HG02885 (cell line): ENCODE data around the gene HCN2.

Experiments
- ATAC-seq: cut with Tn5 transposase; IDR thresholded peaks from one replicate; pipeline ENCODE4 v1.9.1; 2021; ENCODE audit warnings: mild to moderate bottlenecking; ENCODE audit not compliant: unreplicated experiment, poor library complexity

The HCN2 gene

DNA sequence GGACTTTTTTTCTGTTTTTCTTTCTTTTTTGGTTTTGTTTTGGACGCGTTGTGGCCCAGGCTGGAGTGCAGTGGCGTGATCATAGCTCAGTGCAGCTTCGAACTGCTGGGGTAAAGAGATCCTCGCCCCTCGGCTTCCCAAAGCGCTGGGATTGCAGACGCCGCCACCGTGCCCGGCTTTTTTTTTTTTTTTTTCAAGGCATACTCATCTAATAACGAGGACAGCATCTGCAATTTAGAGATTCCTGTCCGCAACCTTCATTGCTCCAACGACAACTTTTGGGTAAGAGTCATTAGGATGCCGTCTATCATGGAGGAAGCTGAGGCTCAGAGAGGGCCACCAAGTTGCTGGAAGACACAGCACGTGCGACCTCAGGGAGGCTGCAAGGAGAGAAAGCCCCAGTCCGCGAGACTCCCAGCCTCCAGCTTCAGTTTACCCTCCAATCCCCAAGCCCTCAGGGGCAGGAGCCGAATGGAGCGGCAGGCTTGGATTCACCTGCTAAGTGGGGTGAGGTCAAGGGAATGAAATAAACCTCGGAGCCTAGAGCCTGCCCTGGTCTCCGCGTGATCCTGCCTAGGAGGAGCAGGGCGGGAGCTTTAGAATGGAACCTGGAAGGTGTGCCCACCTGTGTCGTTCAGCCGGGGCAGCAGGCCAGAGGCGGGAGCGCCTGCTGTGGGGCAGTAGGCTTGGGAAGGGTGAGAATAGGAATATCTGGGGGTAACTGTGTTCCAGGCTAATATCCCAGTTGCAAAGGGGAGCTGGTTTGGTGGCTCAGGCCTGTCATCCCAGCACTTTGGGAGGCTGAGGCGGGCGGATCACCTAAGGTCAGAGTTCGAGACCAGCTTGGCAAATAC, 44.3 kb downstream of the HCN2 start:
- no peak for ATAC-seq

DNA sequence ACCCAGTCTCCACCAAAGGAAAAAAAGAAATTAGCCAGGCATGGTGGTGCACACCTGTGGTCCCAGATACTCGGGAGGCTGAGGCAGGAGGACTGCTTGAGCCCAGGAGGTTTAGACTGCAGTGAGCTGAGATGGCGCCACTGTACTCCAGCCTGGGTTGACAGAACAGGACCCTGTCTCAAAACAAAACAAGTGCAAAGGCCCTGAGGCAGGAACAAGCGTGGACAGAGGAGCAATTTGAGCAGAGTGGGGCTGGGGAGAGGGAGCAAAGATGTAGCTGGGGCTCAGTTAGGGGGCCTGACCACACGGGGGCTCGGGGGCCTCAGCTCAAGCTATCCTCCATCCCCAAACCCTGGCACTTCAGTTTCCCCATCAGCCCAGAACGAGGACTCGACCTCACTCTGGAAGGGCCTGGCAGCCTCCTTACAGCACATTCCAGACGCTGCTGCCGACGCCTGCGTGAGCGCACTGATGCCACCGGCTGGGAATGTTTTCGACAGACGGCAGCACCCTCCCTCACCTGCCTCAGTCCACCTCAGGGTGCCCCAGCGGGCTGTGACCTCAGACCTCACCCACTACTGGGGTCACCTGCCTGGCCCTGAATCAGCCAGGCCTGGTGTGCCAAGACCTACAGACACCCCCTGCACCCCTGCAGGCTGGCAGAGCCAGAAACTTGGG, 45.4 kb downstream of the HCN2 start:
- no peak for ATAC-seq

DNA sequence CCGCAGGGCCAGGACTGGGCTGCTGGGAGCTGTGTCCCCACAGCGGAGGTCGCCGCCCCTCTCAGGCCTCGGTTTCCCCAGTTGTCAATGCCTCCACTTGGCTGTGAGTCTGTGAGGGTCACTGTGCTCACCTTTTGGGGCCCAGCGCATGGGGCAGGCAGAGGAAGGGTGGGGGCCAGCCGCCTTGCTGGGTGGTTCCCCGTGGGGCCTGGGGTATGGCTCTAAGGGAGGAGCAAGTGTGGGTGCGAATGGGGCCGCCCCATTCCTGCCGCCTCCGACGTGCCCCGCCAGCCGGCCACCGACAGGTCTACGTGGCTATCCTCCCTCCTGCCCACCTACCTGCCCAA, 49.2 kb downstream of the HCN2 start:
- no peak for ATAC-seq

DNA sequence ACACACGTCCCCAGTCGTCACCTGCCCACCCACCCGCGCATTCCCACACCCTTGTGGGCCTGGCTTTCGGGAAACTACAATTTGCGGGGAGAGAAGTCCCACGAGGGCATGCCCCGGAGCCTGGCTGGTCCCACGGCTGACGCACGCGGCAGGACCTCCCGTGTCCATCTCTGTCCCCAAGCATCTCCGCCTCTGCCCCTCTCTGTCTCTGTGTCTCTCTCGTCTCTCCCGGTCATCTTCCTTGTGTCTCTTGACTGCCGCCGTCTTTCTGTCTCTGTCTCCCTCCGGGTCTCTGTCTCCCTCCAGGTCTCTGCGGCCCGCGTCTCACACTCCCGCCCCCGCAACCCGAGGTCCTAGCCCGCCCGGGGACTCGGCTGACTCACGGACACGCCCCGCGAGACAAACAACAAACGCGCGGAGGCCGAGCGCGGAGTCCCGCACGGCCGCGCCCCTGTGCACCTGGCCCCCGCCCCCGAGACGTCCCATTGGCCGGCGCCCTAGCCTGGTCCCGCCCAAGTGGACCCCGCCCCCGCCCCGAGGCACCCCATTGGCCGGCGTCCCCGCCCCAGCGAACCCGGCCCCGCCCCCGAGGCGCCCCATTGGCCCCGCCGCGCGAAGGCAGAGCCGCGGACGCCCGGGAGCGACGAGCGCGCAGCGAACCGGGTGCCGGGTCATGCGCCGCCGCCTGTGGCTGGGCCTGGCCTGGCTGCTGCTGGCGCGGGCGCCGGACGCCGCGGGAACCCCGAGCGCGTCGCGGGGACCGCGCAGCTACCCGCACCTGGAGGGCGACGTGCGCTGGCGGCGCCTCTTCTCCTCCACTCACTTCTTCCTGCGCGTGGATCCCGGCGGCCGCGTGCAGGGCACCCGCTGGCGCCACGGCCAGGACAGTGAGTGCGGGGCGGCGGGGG, 49.8 kb downstream of the HCN2 start, which contains the start of gene FGF22:
FGF22 (plus strand) TSS at position 627 of the 908 bp plus-strand sequence; CDS start at position 674, 47 bp downstream.
- peak; percentile 66 for ATAC-seq

DNA sequence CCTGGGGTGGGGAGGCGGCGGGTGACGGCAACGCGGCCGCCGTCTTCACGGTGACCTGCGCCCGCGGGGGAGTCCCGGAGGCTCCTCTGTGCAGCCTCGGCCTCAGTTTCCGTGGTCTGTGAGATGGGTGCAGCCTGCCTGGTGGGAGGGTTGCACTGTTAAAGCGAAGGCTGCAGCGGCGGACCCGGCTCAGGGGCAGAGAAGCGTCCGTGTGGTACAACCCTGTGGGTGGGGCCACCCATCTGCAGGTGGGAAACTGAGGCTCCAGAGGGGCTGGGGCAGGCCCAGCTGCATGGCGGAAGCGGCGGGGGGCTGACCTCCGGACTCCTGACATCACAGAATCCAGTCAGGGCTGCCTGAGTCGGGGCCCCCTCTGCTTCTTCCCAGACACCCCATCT, 50.5 kb downstream of the HCN2 start:
- peak; percentile 11 for ATAC-seq

DNA sequence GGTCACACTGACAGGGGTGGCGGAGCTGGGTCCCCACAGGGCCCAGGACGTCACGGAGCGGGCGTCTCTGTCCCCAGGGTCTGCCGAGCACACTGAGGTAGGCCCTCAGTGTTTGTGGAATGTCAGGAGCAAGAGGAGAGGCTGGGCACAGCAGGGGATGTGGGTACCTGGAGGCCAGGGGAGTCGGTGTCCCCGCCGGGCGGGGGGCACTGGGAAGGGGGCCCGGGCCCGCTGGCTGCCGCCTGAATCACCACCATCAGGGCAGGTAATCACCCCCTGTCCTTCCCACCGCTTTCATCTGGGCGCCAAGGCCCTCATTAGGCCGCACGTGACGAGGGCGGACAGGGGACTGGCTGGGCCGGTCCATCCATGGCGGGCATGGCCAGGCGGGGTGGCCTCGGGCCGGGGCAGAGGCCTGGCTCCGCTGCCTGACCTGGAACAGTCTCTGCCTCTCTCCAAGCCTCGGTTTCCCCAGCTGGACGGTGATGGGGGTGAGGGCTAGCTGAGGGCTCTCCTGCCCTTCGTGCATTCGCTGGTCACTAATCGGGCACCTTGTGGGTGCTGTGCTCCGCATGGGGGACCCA, 51.0 kb downstream of the HCN2 start:
- ATAC-seq = no peak

DNA sequence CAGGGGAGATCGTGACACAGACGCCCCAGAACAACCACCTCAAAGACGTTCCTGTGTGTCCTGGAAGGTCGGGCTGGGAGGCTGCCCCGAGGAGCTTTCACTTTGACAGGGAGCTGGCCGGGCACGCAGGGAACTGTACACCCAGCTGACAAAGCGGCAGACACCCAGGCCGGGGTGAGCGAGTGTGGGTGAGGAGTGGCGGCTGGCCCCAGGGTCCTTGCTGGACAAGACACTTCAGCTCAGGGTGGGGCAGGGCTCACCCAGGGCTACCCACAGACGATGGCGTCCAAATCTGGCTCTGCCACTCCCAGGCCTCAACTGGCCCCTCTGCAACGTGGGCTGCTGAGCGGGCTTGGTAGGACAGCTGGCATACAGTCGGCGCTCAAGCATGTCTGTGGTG, 52.0 kb downstream of the HCN2 start:
- no peak for ATAC-seq

DNA sequence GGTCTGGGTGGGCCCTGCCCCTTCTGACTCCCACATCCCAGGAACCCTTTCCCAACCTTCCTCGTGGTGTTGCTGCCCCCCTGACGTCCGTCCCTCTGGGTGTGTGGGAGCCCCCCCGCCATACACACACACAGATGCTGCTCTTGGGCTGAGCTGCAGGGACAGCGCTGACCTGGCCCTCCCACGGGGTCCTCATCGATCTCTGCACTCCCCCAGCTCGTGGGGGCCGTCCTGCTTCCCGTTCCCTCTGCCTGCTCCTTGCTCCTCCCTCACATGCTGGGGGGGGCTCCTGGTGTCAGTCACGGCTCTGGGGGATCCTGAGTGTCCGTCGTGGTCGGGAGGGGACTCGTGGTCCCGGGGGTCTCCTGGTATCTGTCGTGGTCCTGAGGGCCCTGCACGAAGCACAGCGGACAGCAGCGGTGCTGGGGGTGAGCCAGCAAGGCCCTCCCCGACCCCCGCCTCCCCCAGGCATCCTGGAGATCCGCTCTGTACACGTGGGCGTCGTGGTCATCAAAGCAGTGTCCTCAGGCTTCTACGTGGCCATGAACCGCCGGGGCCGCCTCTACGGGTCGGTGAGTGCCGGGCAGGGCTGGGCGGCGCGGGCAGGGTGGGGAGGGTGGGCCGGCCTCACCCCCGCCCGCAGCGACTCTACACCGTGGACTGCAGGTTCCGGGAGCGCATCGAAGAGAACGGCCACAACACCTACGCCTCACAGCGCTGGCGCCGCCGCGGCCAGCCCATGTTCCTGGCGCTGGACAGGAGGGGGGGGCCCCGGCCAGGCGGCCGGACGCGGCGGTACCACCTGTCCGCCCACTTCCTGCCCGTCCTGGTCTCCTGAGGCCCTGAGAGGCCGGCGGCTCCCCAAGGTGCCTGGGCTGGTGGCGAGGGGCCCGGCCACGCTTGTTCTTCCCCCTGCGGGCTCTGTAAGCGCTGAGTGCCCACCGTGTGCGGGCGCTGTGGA, 53.4 kb downstream of the HCN2 start:
- ATAC-seq = no peak

DNA sequence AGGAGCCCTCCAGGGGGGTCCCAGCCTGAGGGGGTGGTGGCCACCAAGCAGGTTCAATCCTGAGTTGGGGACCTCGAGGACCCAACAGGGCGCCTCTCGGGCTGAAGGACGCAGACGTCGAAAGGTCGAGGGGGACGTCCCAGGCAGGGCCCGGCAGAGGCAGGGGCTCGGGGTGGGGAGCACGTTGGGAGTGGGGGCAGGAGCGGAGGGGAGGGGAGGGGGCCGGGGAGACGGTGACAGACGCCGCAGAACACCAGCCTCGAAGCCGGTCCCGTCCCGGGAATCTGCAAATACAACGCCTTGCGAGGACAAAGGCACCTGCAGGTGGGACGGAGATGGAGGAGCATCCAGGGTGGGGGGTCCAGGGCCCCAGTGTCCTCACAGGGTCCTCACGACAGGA, 54.1 kb downstream of the HCN2 start:
- no peak for ATAC-seq

DNA sequence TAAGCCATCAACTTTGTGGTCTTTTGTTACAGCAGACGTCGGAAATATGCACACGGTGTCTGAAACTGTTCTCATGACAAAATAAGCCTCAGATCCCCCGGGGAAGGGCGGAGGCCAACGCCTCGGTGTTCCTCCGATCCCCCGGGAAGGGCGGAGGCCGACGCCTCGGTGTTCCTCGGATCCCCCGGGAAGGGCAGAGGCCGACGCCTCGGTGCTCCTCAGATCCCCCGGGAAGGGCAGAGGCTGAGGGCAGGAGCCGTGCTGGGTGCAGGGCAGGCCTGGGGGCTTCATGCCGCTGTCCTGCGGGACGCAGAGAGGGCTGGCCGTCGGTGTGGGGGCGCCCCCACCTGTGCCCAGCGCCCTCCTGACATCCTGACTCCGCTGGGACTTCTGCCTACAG, 54.7 kb downstream of the HCN2 start:
- no peak for ATAC-seq

DNA sequence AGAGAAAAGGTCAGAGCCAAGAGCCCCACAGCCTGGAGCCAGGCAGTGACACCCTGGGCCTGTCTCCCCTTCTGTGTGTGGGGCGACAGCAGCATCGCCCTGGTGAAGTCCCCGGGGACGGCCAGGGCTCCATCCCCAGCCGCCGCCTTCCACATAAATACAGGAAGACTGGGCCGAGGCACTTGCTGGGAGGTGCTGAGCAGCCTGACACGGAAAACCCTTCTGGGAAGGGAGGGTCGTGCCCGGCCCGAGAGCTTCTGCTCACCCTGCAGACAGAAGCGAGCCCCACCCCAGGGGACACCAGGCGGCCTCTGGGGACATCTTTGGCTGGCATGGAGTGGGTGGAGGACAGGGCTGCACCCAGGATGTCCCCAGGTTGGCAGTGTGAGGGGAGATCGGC, 55.1 kb downstream of the HCN2 start:
- no peak for ATAC-seq

DNA sequence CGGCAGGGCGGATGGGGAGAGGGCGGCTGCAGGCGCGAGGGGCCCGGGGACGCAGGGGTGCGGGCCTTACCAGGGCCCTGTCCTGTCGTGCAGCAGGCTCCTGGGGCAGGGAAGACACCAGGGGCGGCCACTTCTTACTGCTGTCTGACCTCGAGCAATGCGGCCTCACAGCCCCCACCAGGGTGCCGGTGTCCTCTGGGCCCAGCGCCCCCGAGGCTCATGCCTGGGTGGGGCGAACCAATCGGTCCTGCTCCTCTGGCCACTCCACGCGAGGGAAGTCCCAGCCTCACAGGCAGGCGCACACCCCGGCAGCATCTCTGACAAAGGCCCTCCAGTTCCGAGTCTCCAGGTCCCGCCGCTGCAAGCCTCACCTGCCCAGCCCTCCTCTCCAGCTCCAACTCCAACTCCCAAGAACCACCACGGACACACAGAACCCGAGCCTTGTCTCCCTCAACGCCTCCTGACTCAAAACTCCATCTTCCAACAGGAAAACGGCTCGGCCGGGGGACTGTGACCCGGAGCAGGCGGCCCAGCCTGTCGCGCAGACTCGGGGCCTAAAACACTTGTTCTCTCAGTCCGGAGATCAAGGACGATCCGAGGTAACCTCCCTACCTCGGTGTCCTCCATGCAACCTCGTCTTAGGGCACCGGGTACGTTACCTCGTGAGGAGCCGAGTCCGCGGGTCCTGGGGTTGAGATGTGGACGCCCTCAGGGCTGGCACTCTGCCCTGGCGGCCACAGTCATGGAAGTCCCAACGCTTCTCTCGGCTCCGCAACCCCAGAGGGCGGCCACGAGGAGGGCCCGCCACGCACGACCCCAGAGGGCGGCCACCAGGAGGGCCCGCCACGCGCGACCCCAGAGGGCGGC, 56.5 kb downstream of the HCN2 start:
- ATAC-seq = no peak

DNA sequence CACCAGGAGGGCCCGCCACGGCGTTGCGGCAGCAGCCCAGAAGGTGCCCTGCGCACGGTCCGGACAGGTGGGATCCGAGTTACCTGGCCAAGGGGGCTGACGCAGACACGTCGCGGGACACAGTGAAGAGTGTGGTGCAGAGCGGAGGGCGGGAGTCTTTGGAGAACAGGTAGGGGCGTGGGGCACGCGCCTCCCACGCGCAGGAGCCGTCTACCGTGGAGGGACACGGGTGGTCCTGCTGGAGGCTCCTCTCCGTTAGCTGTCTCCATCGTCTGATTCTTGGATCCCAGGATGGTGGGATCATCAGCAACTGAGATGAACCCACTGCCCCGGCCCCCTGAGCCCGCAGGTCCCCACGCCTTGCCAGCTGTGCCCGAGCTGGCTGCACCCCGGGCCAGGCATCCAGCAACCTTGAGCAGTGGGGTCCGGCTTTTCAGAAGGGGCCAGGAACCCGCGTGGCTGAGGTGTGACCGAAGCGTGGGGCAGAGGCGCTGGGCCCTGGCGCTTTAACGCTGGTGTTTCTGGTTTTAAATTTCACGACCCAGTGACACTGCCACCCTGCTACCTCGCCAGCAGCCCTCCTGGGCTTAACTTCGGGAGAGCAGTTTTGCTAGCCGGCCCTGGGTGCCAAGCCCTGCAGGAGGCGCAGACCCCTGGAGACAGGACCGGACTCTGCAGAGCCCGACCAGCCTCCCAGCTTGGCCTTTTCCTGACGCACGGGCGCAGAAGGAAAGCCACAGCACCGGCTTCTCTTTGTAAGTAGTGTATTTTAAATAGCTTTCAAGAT, 57.3 kb downstream of the HCN2 start:
- no peak for ATAC-seq

DNA sequence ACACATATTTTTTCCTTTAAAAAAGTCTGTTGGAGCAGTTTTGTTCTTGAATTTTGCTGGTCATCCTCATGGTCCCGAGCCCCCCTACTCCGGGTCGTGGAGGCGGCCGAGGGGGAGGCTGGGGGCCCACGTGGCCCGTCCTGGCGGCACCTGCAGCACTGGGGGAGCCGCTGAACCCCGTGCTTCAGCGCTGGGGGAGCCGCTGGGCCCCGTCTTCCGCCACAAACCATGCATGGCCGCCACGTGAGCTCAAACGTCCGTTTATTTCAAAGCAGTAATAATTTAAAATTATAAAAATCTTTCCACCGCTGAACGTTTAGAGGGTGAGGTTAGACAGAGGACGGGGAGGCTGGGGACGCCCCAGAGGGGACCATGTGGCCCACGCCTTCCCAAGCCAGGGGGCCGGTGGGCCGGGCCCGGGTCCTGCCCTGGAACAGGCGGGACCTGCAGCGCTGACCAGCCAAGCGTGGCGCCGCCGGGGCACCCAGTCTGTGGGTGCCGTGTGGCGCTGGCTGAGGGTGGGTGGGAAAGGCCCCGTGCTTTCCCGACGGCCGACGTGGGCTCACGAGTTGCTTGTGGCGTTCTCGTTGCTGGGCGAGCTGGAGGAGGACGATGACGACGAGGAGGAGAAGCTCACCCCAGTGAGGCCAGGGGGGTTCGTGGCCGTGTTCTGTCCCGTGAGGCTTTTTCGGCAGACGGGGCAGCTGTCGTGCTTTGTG, 58.0 kb downstream of the HCN2 start:
- no peak for ATAC-seq

DNA sequence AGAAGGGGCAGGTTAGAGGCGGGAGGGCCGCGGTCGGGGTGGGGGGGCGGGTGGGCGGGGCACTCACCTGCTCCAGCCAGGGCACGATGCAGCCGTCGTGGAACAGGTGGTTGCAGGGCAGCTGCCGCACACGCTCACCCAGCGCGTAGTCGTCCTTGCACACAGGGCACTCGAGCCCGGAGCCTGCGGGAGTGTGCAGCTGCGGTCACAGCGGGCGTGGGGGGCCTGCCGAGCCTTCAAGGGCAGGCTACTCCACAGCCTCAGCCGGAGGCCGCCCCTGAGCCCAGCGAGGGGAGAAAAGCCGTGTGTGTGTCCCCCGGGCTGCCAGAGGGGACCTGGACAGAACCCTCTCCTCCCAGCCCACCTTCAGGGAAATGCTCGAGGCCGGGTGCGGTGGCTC, 58.6 kb downstream of the HCN2 start:
- ATAC-seq = no peak

DNA sequence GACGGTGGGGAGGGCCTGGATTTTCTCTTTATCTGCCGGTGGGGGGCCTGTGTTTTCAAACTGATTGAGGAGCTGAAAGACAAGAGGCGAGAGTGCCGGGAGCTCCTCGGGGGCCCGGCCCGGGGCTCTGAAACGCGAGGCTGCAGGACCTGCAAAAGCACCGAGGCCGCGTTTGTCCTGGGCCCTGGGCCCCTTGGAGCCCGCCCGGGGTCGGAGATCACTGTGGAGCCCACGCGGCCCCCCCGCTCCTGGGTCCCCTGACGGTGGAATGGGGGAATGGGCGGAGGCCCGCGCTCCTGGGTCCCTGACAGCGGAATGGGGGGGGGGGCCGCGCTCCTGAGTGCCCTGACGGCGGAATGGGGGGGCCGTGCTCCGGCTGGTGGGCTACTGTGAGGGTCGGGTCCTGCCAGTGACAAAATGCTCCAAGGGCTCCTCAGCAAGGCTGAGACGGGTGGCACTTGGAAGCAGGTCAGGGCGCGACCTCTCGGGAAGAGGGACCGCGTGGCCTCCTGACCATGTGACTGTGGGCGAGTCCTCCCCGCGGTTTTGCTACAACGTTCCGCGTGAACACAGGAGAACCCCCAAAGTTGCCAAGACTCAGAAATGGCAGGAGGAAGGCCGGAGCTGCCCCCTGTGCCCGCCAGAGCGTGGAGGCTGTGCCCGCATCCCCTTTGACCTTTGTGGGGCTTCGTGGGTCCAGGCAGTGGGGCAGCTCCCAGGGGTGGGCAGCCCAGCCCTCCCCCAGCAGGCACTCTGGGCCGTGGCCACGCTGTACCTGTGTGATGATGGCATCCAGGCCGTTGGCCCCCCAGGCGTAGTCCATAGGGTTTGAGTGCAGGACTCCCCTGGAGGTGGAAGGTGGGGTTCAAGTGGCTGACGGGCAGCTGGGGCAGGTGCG, 59.5 kb downstream of the HCN2 start:
- ATAC-seq = no peak
